ENCODE results near the gene KRT7. TPM values are rescaled to one million over a fixed set of nuclear protein-coding genes. Genes with fewer than 3 reads are reported as not detected.

Gene KRT7
- total and polyA plus RNA-seq, 9 of the 15 experiments (the other 6 are each of a cell fraction or from before 2014, with no cell fraction given) = 1.4 TPM; not detected in 8

DNA sequence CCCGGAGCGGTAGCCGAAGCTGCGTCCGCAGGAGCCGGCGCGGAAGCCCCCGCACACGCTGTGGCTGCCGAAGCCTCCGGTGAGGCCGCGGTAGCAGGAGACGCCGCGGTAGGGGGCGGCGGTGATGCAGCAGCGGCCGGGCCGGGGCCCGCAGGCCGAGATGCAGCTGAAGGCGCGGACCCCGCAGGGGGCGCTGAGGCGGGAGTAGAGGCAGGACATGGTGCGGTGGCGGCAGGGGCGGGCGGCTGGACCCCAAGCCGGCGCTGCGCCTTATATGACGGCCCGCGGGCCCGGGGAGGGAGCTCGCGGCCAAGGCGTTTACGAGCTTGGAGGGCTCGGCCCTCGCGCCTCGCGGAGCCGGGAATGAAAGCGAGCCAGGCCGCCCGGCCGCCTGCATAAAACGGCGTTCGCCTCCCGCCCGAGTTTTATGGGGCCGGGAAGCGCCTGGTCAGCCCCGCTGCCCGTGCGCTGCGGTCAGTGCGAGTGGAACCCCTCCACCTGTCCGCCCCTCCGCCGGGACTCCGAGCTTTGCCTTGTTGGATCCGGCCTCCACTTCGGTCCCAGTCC is 25.4 kb downstream of the KRT7 start:
- Histone ChIP-seq H2AFZ (ENCODE audit: low read depth, low read length) (no peak overlapping the region), H3K4me1 (replicated peaks in 1 of 2; ENCODE audit: control insufficient read depth in 2 of 2, insufficient read depth in 2 of 2, low read length in 2 of 2) (peaks cover 0 to 5% of the 10 kb centered on the region in 2 experiments; a peak in 1 of 5 replicates), H3K27me3 (ENCODE audit: control insufficient read depth in 2 of 2, insufficient read depth in 2 of 2, low read length in 2 of 2) (peaks cover 26 to 58% of the 10 kb centered on the region in 2 experiments), H3K9me3 (replicated peaks; ENCODE audit: control insufficient read depth, insufficient read depth, low read depth, low read length) (no peaks in the 10 kb centered on the region), H3K9ac (ENCODE audit: insufficient read depth in 1 of 2, low read depth in 2 of 2, low read length in 2 of 2) (no peak overlapping the region), H3K4me2 (ENCODE audit: insufficient read depth, low read length) (no peak overlapping the region), H4K20me1 (replicated peaks; ENCODE audit: control insufficient read depth, insufficient read depth, low read length) (0 out of 2 replicates have a peak, but pooled peaks cover 4% of the 10 kb centered on the region), H3K36me3 (ENCODE audit: control insufficient read depth, insufficient read depth, low read length) (no peaks in the 10 kb centered on the region), H3K27ac (ENCODE audit: extremely low read depth, low read depth, low read length) (no peak overlapping the region), H3K4me3 (no peak overlapping the region), H3K9me1 (ENCODE audit: control insufficient read depth, insufficient read depth, low read length) (no peaks in the 10 kb centered on the region), H3K79me2 (ENCODE audit: control insufficient read depth, insufficient read depth, low read length) (no peaks in the 10 kb centered on the region)
- POLR2A ChIA-PET = interaction anchor here (0.5 to 0.6 kb wide), 2 partner anchors 22 to 232 kb away, joined by 3 to 4 read pairs; no protein-coding TSS in a partner anchor
- no peak for DNase-seq (ENCODE audit: extremely low read depth in 1 of 4, low spot score in 3 of 4)
- TF ChIP-seq BRCA1 (IDR thresholded peaks at IDR 0.05) (no peak), BRCA1 (CRISPR knock-in tag; IDR thresholded peaks at IDR 0.05) (no peak)
- TF ChIP-seq, protein P1, sequence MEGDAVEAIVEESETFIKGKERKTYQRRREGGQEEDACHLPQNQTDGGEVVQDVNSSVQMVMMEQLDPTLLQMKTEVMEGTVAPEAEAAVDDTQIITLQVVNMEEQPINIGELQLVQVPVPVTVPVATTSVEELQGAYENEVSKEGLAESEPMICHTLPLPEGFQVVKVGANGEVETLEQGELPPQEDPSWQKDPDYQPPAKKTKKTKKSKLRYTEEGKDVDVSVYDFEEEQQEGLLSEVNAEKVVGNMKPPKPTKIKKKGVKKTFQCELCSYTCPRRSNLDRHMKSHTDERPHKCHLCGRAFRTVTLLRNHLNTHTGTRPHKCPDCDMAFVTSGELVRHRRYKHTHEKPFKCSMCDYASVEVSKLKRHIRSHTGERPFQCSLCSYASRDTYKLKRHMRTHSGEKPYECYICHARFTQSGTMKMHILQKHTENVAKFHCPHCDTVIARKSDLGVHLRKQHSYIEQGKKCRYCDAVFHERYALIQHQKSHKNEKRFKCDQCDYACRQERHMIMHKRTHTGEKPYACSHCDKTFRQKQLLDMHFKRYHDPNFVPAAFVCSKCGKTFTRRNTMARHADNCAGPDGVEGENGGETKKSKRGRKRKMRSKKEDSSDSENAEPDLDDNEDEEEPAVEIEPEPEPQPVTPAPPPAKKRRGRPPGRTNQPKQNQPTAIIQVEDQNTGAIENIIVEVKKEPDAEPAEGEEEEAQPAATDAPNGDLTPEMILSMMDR (IDR thresholded peaks at IDR 0.05 in 2 of 3, conservative IDR thresholded peaks at IDR 0.05 in 1 of 3; ENCODE audit: insufficient read depth in 2 of 3, low read depth in 1 of 3, low read length in 3 of 3) = peak in 1 of 3 experiments; percentile 21; a peak in 1 of 6 replicates
- intact Hi-C loops (cut with micrococcal nuclease) = no loop called here
- no peak; the same call in 1 of the 3 replicates for ATAC-seq
- FAIRE-seq = no peak
- 19% methylated on average over 41 of the region's 72 CpGs for WGBS (ENCODE audit: insufficient coverage, low coverage, missing lambda C conversion rate)
- in situ Hi-C loops (cut with MboI) = no loop called here
- no TSS peak for BruUV-seq (replicated peaks)
- CTCF ChIA-PET (ENCODE audit: low intra/inter-chr PET ratio) = no interaction called here

Data from K562 (cell line).